SK-N-MC (cell line): ENCODE data around the gene YPEL2.

Source experiments
- EZH2 ChIP-seq: fragments of 200-600 bp; sonication (generic); IDR thresholded peaks from one replicate; pipeline ENCODE4 v1.6.1; 2017; ENCODE audit warnings: antibody characterized with exemption
- POLR2AphosphoS5 ChIP-seq: IDR thresholded peaks from 2 replicates; pipeline ENCODE4 v1.6.1; 2012; ENCODE audit warnings: mild to moderate bottlenecking, low read depth, low read length, borderline replicate concordance

- TF ChIP-seq POLR2AphosphoS5 (no peak), EZH2 (no peak)
These were observed 22.7 kb downstream of the YPEL2 start for GRCh38 chr17:59353936-59354755.
